DMS153 (cell line): ENCODE data around the gene TFEB.

Source experiments
- DNase-seq: peaks from one replicate; lab custom pipeline; 2025; lab: John Stamatoyannopoulos, UW

TFEB gene

GRCh38 chr6:41705996-41706835 is 29.2 kb downstream of the TFEB start:
- DNase-seq, result no peak

GRCh38 chr6:41705311-41705995 is 30.0 kb downstream of the TFEB start:
- DNase-seq, result no peak

- DNase-seq, result peak; percentile 4
Observed at GRCh38 chr6:41704656-41705310, 30.6 kb downstream of the TFEB start.

GRCh38 chr6:41704028-41704427 is 31.4 kb downstream of the TFEB start:
- no peak for DNase-seq

GRCh38 chr6:41702771-41703494 is 32.5 kb downstream of the TFEB start:
- DNase-seq, result no peak

GRCh38 chr6:41702089-41702745 is 33.2 kb downstream of the TFEB start:
- DNase-seq, result no peak

- DNase-seq, result no peak
Observed at GRCh38 chr6:41700463-41701347, 34.7 kb downstream of the TFEB start.

- DNase-seq, result no peak
Observed at GRCh38 chr6:41699063-41699462, 36.3 kb downstream of the TFEB start.

GRCh38 chr6:41697861-41698781 is 37.3 kb downstream of the TFEB start:
- DNase-seq, result no peak

- no peak for DNase-seq
Observed at GRCh38 chr6:41696788-41697187, 38.6 kb downstream of the TFEB start.

GRCh38 chr6:41695825-41696224 is 39.6 kb downstream of the TFEB start:
- DNase-seq, result no peak

- DNase-seq, result no peak
Observed at GRCh38 chr6:41694815-41695526, 40.4 kb downstream of the TFEB start.

- DNase-seq, result no peak
Observed at GRCh38 chr6:41693281-41694240, 41.8 kb downstream of the TFEB start.

GRCh38 chr6:41692730-41693129 is 42.7 kb downstream of the TFEB start:
- DNase-seq, result no peak

- no peak for DNase-seq
Observed at GRCh38 chr6:41692080-41692675, 43.2 kb downstream of the TFEB start.

GRCh38 chr6:41691426-41692079 is 43.9 kb downstream of the TFEB start:
- DNase-seq, result no peak
